Left lung (tissue), 14 donors: ENCODE data around the gene GAL. TPM values are rescaled to one million over a fixed set of nuclear protein-coding genes. Genes with fewer than 3 reads are reported as not detected.
"Not testable (repeated sequence)": the region's sequence is repeated elsewhere in the genome, so short reads cannot be mapped to it uniquely, and the experiment has no call there.

ENCODE experiments used
- ATAC-seq: fragments of 200-7000 bp; cut with Tn5 transposase; one replicate; pipeline ENCODE4 v1.9.1; 2020; ENCODE audit warnings: moderate library complexity
- DNase-seq, 4 donors: peaks; one replicate each; pipeline ENCODE4 v3.0.0-alpha.2; 2013 to 2020
- H3K27ac ChIP-seq, 2 donors: fragments of 200-600 bp; sonication (generic) in 1 of 2; one replicate each; pipeline versions ENCODE4 v1.5.0 to v1.8.0; 2020 to 2021
- H3K27me3 ChIP-seq, 2 donors: fragments of 200-600 bp; sonication (generic) in 1 of 2; one replicate each; pipeline versions ENCODE4 v1.5.0 to v1.8.0; 2020 to 2021
- H3K36me3 ChIP-seq, 2 donors: fragments of 200-600 bp; sonication (generic) in 1 of 2; one replicate each; pipeline versions ENCODE4 v1.5.0 to v1.8.0; 2020 to 2021
- H3K4me1 ChIP-seq, 2 donors: fragments of 200-600 bp; one replicate each; pipeline ENCODE4 v1.8.0; 2021
- H3K4me3 ChIP-seq, 2 donors: fragments of 200-600 bp; sonication (generic) in 1 of 2; one replicate each; pipeline versions ENCODE4 v1.5.0 to v1.8.0; 2020 to 2021; ENCODE audit warnings: mild to moderate bottlenecking in 1 of 2
- H3K9me3 ChIP-seq, 2 donors: fragments of 200-600 bp; sonication (generic) in 1 of 2; one replicate each; pipeline versions ENCODE4 v1.5.0 to v1.8.0; 2020 to 2021
- intact Hi-C, 2 donors: fragments of 100-400 bp; cut with DNase I; formaldehyde crosslinking; loops; one replicate each; pipeline versions ENCODE4 v1.11.2 to v1.14.2; 2022
- long read RNA-seq, 12 donors: library from polyadenylated mRNA in 2 of 12; unstranded in 2 of 12; transcript quantifications; one replicate each; pipeline ENCODE4 v2.0.0 and lab custom pipeline, GENCODE V29; 2019 to 2026
- polyA plus RNA-seq, 6 donors: library from polyadenylated mRNA; unstranded; fragments of 120-200 nt; gene quantifications; one replicate each; pipeline ENCODE4 v1.2.1, GENCODE V29; 2013; ENCODE audit not compliant: insufficient read length in 6 of 6
- total RNA-seq, 2 donors: library from RNA; stranded (reverse); fragmentation: NEBNext Ultra II Directional; extraction: Animal tissue kit (Norgen Biotek cat#: 25700); gene quantifications; one replicate each; pipeline ENCODE4 v1.2.1, GENCODE V29; 2021
- TF ChIP-seq, protein P1 (sequence below), 2 donors: fragments of 200-600 bp; sonication (generic) in 1 of 2; IDR thresholded peaks; one replicate each; pipeline versions ENCODE4 v1.5.0 to v1.8.0; 2021; ENCODE audit warnings: antibody characterized with exemption in 2 of 2
- donor health status: DM: no; HTN: yes; CAD: no.
- donor health status: DM: no; HTN: no; CAD: no.

The GAL gene, protein sequence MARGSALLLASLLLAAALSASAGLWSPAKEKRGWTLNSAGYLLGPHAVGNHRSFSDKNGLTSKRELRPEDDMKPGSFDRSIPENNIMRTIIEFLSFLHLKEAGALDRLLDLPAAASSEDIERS
- total RNA-seq (1 to 10 TPM in 1 of 2 donors, not detected in 1; 1.4 TPM), polyA plus RNA-seq (under 1 TPM in 1 of 6 donors, not detected in 5; 0.15 TPM)
- long read RNA-seq, donor 1, result 0 reads
- long read RNA-seq, donor 2, result 0 reads
- long read RNA-seq, donor 3, result 0 reads
- long read RNA-seq, donor 4, result 0 reads
- long read RNA-seq, donor 5, result 0 reads
- long read RNA-seq, donor 6, result 0 reads
- long read RNA-seq, donor 7, result 0 reads
- long read RNA-seq, donor 8, result 0 reads
- long read RNA-seq, donor 9, partial matches to known transcripts, result 0 of 1 reads
- long read RNA-seq, donor 9, other reads (novel, unspliced or antisense), result 0 of 1 reads
- long read RNA-seq, donor 10, partial matches to known transcripts, result 0 of 2 reads
- long read RNA-seq, donor 10, other reads (novel, unspliced or antisense), result 0 of 2 reads
- long read RNA-seq, donor 11, partial matches to known transcripts, result 0 of 4 reads
- long read RNA-seq, donor 11, other reads (novel, unspliced or antisense), result 0 of 4 reads
- long read RNA-seq, donor 12, result 0 reads

- peaks cover 34 to 75% of the 10 kb centered on the region in 2 donors for H3K27me3 ChIP-seq
- no peaks in the 10 kb centered on the region for H3K9me3 ChIP-seq
- H3K36me3 ChIP-seq, result no peaks in the 10 kb centered on the region
- peaks cover 6 to 16% of the 10 kb centered on the region in 2 donors for H3K4me1 ChIP-seq
- intact Hi-C loops, result no loop called here
- H3K27ac ChIP-seq, result no peak within 1 kb of the TSS
- peak within 1 kb of the TSS in 1 of 2 donors; percentile 16 for H3K4me3 ChIP-seq
- TF ChIP-seq, protein P1, sequence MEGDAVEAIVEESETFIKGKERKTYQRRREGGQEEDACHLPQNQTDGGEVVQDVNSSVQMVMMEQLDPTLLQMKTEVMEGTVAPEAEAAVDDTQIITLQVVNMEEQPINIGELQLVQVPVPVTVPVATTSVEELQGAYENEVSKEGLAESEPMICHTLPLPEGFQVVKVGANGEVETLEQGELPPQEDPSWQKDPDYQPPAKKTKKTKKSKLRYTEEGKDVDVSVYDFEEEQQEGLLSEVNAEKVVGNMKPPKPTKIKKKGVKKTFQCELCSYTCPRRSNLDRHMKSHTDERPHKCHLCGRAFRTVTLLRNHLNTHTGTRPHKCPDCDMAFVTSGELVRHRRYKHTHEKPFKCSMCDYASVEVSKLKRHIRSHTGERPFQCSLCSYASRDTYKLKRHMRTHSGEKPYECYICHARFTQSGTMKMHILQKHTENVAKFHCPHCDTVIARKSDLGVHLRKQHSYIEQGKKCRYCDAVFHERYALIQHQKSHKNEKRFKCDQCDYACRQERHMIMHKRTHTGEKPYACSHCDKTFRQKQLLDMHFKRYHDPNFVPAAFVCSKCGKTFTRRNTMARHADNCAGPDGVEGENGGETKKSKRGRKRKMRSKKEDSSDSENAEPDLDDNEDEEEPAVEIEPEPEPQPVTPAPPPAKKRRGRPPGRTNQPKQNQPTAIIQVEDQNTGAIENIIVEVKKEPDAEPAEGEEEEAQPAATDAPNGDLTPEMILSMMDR (IDR thresholded peaks at IDR 0.05), result no peak
- peak in 1 of 4 donors; percentile 80 for DNase-seq
- peak; percentile 71 for ATAC-seq
Observed at GRCh38 chr11:68684385-68685356, at the start of gene GAL. Gene GAL, plus strand, starts transcription at chr11:68684544. Its CDS starts 380 bp downstream, at chr11:68684924.

GRCh38 chr11:68634606-68635005 lies 49.7 kb upstream of the GAL start:
- H3K4me1 ChIP-seq, intact Hi-C loops, H3K36me3 ChIP-seq, H3K27me3 ChIP-seq, ATAC-seq, H3K4me3 ChIP-seq, H3K9me3 ChIP-seq, DNase-seq, H3K27ac ChIP-seq: not testable (repeated sequence)

- H3K27me3 ChIP-seq, DNase-seq, H3K27ac ChIP-seq, ATAC-seq, H3K4me1 ChIP-seq, H3K36me3 ChIP-seq, H3K4me3 ChIP-seq, intact Hi-C loops, H3K9me3 ChIP-seq: not testable (repeated sequence)
Observed at GRCh38 chr11:68635172-68635571, 49.2 kb upstream of the GAL start.

DNA sequence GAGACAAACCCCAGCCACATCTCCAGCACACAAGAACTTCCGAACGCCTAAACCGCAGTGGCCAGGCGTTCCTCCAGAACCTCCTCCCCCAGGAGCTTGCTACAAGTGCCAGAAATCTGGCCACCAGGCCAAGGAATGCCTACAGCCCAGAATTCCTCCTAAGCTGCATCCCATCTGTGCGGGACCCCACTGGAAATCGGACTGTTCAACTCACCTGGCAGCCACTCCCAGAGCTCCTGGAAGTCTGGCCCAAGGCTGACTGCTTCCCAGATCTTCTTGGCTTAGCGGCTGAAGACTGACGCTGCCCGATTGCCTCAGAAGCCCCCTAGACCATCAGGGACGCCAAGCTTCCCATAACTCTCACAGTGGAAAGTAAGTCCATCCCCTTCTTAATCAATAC lies 48.5 kb upstream of the GAL start:
- H3K27me3 ChIP-seq, H3K27ac ChIP-seq, H3K36me3 ChIP-seq, ATAC-seq, H3K9me3 ChIP-seq, intact Hi-C loops, H3K4me3 ChIP-seq, DNase-seq, H3K4me1 ChIP-seq: not testable (repeated sequence)

DNA sequence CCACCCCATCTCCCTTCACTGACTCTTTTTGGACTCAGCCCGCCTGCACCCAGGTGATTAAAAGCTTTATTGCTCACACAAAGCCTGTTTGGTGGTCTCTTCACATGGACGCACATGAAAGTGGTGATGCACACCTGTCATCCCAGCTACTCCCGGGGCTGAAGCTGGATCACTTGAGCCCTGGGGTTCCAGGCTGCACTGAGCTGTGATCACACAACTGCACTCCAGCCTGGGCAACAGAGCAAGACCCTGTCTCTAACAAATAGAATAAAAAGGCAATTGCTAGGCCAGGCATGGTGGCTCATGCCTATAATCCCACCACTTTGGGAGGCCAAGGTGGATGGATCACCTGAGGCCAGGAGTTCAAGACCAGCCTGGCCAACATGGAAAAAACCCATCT lies 45.0 kb upstream of the GAL start:
- DNase-seq, ATAC-seq, intact Hi-C loops, H3K4me3 ChIP-seq, H3K36me3 ChIP-seq, H3K4me1 ChIP-seq, H3K9me3 ChIP-seq, H3K27ac ChIP-seq: not testable (repeated sequence)
- H3K27me3 ChIP-seq, result peaks cover 0 to 16% of the 10 kb centered on the region in 2 donors

- Histone ChIP-seq H3K27ac (no peak overlapping the region), H3K36me3 (no peaks in the 10 kb centered on the region), H3K4me1 (no peaks in the 10 kb centered on the region), H3K27me3 (peaks cover 0 to 12% of the 10 kb centered on the region in 2 donors), H3K4me3 (no peak overlapping the region), H3K9me3 (peaks cover 0 to 13% of the 10 kb centered on the region in 2 donors)
- intact Hi-C loops, result no loop called here
- TF ChIP-seq, protein P1 (IDR thresholded peaks at IDR 0.05), result no peak
- no peak for DNase-seq
- no peak for ATAC-seq
Observed at GRCh38 chr11:68641880-68642279, 42.5 kb upstream of the GAL start.
